Adrenal gland (tissue), 12 donors: ENCODE results near the gene CLCN5. TPM values are rescaled to one million over a fixed set of nuclear protein-coding genes. Genes with fewer than 3 reads are reported as not detected.

ENCODE experiments used
- DNase-seq, 7 donors: peaks; one replicate each; pipeline ENCODE4 v3.0.0-alpha.2; 2019 to 2020
- H3K27ac ChIP-seq, 5 donors: fragments of 200-600 bp; sonication (generic) in 4 of 5; 1 replicate in 3 of 5; 2 replicates in 2 of 5; pipeline versions ENCODE4 v1.5.1 to v1.8.0; 2016 to 2020; ENCODE audit warnings: mild to moderate bottlenecking in 1 of 5
- H3K27me3 ChIP-seq: fragments of 200-600 bp; 2 replicates; pipeline ENCODE4 v1.8.0; 2021
- H3K36me3 ChIP-seq, 2 donors: fragments of 200-600 bp; replicated peaks in 1 of 2; 1 replicate in 1 of 2; 2 replicates in 1 of 2; pipeline versions ENCODE4 v1.5.1 to v1.8.0; 2018 to 2022
- H3K4me1 ChIP-seq, 2 donors: fragments of 200-600 bp; replicated peaks in 1 of 2; 1 replicate in 1 of 2; 2 replicates in 1 of 2; pipeline versions ENCODE4 v1.5.1 to v1.8.0; 2018 to 2021
- H3K4me3 ChIP-seq, 4 donors: fragments of 200-600 bp; sonication (generic) in 3 of 4; one replicate each; pipeline ENCODE4 v1.5.1; 2016 to 2018
- H3K9me3 ChIP-seq, 3 donors: fragments of 200-600 bp; sonication (generic) in 1 of 3; replicated peaks in 1 of 3; 1 replicate in 2 of 3; 2 replicates in 1 of 3; pipeline versions ENCODE4 v1.5.1 to v1.8.0; 2016 to 2021
- POLR2A ChIP-seq, 2 donors: fragments of 450-650 bp; IDR thresholded peaks; one replicate each; pipeline ENCODE4 v1.6.1; 2017; ENCODE audit warnings: antibody characterized with exemption in 2 of 2, mild to moderate bottlenecking in 2 of 2, moderate library complexity in 1 of 2
- WGBS, 4 donors: extraction: QIAGEN DNeasy Blood & Tissue Kit in 2 of 4; methylation state at CpG; one replicate each; pipeline versions ENCODE4 v1.1.5 to v1.1.7; 2013 to 2017; 5-methylcytosine and 5-hydroxymethylcytosine counted together
- intact Hi-C, 2 donors: fragments of 100-400 bp; cut with DNase I; formaldehyde crosslinking; loops; one replicate each; pipeline versions ENCODE4 v1.14.1 to v1.15.0; 2022 to 2023
- polyA plus RNA-seq, 3 donors: library from polyadenylated mRNA; stranded (reverse); fragments of 200-250 nt in 2 of 3; fragments of 350-450 nt in 1 of 3; fragmentation: Illumina TruSeq in 1 of 3; extraction: RNeasy Lipid Tissue Mini Kit (QIAGEN cat#74804) in 1 of 3; gene quantifications; one replicate each; pipeline ENCODE4 v1.2.3, GENCODE V29; 2013 to 2014
- total RNA-seq, 9 donors: library from RNA; depleted of rRNA in 4 of 9; stranded (reverse); fragments of >200 nt in 4 of 9; fragments of 120-200 nt in 1 of 9; fragmentation: NEBNext Ultra II Directional in 1 of 9; extraction: Animal tissue kit (Norgen Biotek cat#: 25700) in 1 of 9; gene quantifications; one replicate each; pipeline versions ENCODE4 v1.1.0 to v1.2.4, GENCODE V29; 2013 to 2023
- TF ChIP-seq, protein P1 (sequence below), 6 experiments: fragments of 450-650 bp in 4 of 6; fragments of 200-600 bp in 2 of 6; sonication (generic) in 1 of 6; IDR thresholded peaks; 1 replicate in 5 of 6; 2 replicates in 1 of 6; pipeline versions ENCODE4 v1.5.1 to v1.8.0; 2016 to 2021; ENCODE audit warnings: antibody characterized with exemption in 6 of 6, mild to moderate bottlenecking in 2 of 6, moderate library complexity in 1 of 6
- donor health status: healthy with polysubstance abuse.
- donor health status: Bipolar disorder and iron deficiency.
- donor health status: DM: yes; HTN: yes; CAD: no.
- donor health status: DM: no; HTN: no; CAD: no.
- donor health status: DM: no; HTN: no; CAD: no.
- donor health status: DM: yes; HTN: yes; CAD: no.

The CLCN5 gene
- total and polyA plus RNA-seq, 12 donors = 3.3 to 17.3 (median 8.6) TPM

DNA sequence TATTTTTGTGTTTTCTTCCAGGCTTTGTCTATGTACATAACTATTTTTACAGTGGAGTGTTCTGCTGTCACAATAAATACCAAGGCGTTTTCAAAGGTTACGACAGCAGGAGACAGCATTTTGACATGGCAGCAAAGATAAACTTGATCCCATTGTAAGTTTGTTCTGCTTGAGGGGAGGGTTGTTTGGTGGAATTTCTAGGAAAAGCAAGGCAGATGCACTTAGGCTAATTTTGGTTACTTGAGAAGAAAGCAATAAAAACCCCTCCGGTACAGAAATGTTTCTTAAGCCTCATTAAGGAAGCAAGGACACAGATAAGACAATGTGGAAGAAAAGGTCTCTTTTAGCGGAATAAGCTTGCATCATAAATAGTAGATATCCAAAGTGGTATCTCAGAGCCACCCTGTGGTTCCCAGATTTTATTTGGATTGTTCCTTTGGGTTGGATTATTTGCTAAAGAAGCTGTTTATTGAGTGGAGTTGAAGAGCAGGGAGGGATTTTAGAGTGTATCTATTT is 54.3 kb downstream of the CLCN5 start:
- 67 to 77% (median 73%) methylated on average over 4 of the region's 4 CpGs for WGBS, 4 donors
- H3K27me3 ChIP-seq = no peaks in the 10 kb centered on the region
- H3K27ac ChIP-seq = no peak overlapping the region
- TF ChIP-seq, protein P1, sequence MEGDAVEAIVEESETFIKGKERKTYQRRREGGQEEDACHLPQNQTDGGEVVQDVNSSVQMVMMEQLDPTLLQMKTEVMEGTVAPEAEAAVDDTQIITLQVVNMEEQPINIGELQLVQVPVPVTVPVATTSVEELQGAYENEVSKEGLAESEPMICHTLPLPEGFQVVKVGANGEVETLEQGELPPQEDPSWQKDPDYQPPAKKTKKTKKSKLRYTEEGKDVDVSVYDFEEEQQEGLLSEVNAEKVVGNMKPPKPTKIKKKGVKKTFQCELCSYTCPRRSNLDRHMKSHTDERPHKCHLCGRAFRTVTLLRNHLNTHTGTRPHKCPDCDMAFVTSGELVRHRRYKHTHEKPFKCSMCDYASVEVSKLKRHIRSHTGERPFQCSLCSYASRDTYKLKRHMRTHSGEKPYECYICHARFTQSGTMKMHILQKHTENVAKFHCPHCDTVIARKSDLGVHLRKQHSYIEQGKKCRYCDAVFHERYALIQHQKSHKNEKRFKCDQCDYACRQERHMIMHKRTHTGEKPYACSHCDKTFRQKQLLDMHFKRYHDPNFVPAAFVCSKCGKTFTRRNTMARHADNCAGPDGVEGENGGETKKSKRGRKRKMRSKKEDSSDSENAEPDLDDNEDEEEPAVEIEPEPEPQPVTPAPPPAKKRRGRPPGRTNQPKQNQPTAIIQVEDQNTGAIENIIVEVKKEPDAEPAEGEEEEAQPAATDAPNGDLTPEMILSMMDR (IDR thresholded peaks at IDR 0.05) = no peak
- no peak for TF ChIP-seq POLR2A (IDR thresholded peaks at IDR 0.05)
- no peaks in the 10 kb centered on the region for H3K4me1 ChIP-seq
- no peak for DNase-seq
- H3K9me3 ChIP-seq = no peaks in the 10 kb centered on the region
- H3K4me3 ChIP-seq = no peak overlapping the region
- H3K36me3 ChIP-seq = no peaks in the 10 kb centered on the region
- intact Hi-C loops = no loop called here

- no peak for DNase-seq
- intact Hi-C loops = no loop called here
- Histone ChIP-seq H3K9me3 (no peaks in the 10 kb centered on the region), H3K27ac (no peak overlapping the region), H3K27me3 (no peaks in the 10 kb centered on the region), H3K4me3 (no peak overlapping the region), H3K36me3 (no peaks in the 10 kb centered on the region), H3K4me1 (no peaks in the 10 kb centered on the region)
- 51 to 88% (median 61%) methylated on average over 4 to 9 of the region's 9 CpGs for WGBS, 4 donors
- TF ChIP-seq POLR2A (IDR thresholded peaks at IDR 0.05) = no peak
- TF ChIP-seq, protein P1 (IDR thresholded peaks at IDR 0.05) = no peak
These were observed 55.1 kb downstream of the CLCN5 start for GRCh38 chrX:49977319-49978090.

DNA sequence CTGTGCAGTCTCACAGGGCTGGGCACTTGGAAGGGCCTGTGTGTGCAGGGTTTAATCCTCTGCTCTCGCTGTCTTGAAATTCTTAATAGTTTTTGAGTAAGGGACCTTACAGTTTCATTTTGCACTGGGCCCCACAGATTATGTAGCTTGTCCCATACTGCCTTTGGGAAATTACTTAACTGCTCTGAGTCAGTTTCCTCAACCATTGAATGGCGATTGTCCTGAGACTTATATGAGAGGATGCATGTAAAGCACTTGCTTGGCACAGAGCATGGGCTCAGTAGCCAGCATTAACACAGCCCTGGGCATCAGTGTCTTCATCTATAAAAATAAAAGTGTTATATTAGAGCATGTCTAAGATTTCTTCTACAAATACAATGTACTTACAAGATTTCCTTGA is 55.8 kb downstream of the CLCN5 start:
- no peak for DNase-seq
- 50 to 80% (median 67%) methylated on average over 1 to 2 of the region's 2 CpGs for WGBS, 4 donors

GRCh38 chrX:49986058-49986457 is 63.7 kb downstream of the CLCN5 start:
- TF ChIP-seq, protein P1 (IDR thresholded peaks at IDR 0.05) = no peak
- no peak for TF ChIP-seq POLR2A (IDR thresholded peaks at IDR 0.05)
- H3K4me3 ChIP-seq = no peak overlapping the region
- no peaks in the 10 kb centered on the region for H3K9me3 ChIP-seq
- intact Hi-C loops = no loop called here
- no peaks in the 10 kb centered on the region for H3K27me3 ChIP-seq
- no peaks in the 10 kb centered on the region for H3K36me3 ChIP-seq
- no peak for DNase-seq
- H3K27ac ChIP-seq = no peak overlapping the region
- 72 to 95% (median 83%) methylated on average over 3 of the region's 3 CpGs for WGBS, 4 donors
- H3K4me1 ChIP-seq = no peaks in the 10 kb centered on the region

More for the DNA sequence above, 55.8 kb downstream of the CLCN5 start:
- Histone ChIP-seq H3K9me3 (no peaks in the 10 kb centered on the region), H3K4me1 (no peaks in the 10 kb centered on the region), H3K4me3 (no peak overlapping the region), H3K27me3 (no peaks in the 10 kb centered on the region), H3K36me3 (no peaks in the 10 kb centered on the region), H3K27ac (no peak overlapping the region)
- TF ChIP-seq POLR2A (IDR thresholded peaks at IDR 0.05) = no peak
- TF ChIP-seq, protein P1 (IDR thresholded peaks at IDR 0.05) = no peak
- intact Hi-C loops = no loop called here
